ENCODE measurements around the gene PLEK2. TPM values are rescaled to one million over a fixed set of nuclear protein-coding genes. Genes with fewer than 3 reads are reported as not detected.

Gene PLEK2
- total RNA-seq, 1 experiment from 2014 or later = 2.2 TPM

DNA sequence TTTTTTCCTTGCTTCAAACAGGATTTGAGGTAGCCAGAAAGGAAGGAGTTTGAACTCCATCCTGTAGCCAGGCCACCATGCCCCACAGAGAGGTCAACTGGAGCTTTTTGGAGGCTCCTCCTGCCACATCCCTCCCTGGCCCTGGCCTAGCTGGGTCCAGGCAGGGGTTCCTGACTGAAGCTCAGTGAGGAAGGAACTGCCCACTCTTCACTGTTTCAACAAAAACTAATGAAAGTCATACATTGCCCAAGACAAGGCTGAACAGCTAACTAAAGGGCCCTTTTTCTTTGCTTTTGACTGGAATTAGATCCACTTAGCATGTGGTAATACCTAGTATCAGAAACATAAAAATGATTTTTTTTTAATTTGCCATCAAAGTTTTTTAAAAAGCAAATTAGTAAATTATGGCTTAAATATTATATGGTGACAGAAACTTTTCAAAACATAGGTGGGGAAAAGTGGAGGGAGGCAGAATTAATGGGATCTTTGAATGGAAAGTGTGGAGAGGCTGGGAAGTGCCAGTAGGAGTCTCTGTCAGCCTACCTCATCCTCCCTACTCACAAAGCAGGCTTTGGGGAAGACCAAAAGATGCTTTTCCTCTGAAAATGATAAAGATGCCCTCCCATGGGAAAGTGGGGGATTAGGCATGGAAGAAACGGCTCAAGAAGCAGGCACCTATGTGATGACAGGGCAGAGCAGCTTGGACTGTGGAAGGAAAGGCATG is 22.0 kb downstream of the PLEK2 start:
- no peaks in the 10 kb centered on the region for H3K9me3 ChIP-seq
- peaks cover 2% of the 10 kb centered on the region; the same call in 1 of the 2 replicates for H3K36me3 ChIP-seq
- H3K27me3 ChIP-seq = no peaks in the 10 kb centered on the region
- no peak overlapping the region for H3K4me3 ChIP-seq
- DNase-seq = no peak

- no peak for DNase-seq
- no peaks in the 10 kb centered on the region for H3K9me3 ChIP-seq
- peaks cover 2% of the 10 kb centered on the region; the same call in 1 of the 2 replicates for H3K36me3 ChIP-seq
- H3K27me3 ChIP-seq = no peaks in the 10 kb centered on the region
- H3K4me3 ChIP-seq = no peak overlapping the region
These were observed 22.7 kb downstream of the PLEK2 start for GRCh38 chr14:67389275-67389674.

DNA sequence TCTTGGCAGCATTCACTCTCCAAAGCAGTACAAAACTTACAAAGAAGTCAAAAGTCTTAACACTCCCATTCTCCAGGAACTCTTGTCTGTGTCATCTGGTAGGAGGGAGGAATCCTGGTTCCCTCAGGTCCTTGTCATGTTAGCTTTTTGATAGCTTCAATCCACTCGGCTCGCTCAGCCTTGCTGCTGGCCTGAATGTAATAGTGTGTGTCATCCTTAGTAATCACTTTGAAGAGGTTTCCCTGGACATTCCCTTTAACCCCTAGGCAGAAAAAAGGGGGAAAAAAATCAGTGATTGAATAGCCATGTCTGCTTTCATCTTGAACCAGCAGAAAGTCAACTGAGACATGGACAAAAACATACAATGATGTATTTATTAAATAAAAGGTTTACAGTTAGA is 24.8 kb downstream of the PLEK2 start:
- no peak overlapping the region for H3K4me3 ChIP-seq
- no peaks in the 10 kb centered on the region for H3K27me3 ChIP-seq
- H3K36me3 ChIP-seq = peaks cover 22% of the 10 kb centered on the region
- DNase-seq = no peak
- no peaks in the 10 kb centered on the region for H3K9me3 ChIP-seq

GRCh38 chr14:67385618-67386017 is 26.3 kb downstream of the PLEK2 start:
- Histone ChIP-seq H3K9me3 (no peaks in the 10 kb centered on the region), H3K4me3 (no peak overlapping the region), H3K36me3 (peaks cover 36% of the 10 kb centered on the region), H3K27me3 (no peaks in the 10 kb centered on the region)
- no peak for DNase-seq

DNA sequence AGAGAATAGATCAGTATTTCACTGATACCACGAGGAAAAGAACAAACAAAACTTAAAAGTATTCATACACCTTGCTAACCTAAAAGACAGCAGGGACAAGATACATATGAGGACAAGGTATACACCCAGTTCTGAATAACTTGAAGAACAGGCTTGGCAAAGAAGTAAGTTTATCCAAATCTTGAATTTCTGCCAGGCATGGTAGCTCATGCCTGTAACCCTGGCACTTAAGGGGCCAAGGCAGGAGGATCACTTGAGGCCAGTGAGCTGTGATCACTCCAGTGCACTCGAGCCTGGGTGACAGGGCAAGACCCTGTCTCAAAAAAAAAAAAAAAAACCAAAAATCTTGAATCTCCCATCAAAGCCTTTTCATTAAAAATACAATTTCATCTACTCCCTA is 26.8 kb downstream of the PLEK2 start:
- no peak for DNase-seq
- Histone ChIP-seq H3K9me3 (no peaks in the 10 kb centered on the region), H3K4me3 (no peak overlapping the region), H3K27me3 (no peaks in the 10 kb centered on the region), H3K36me3 (peaks cover 40% of the 10 kb centered on the region)

GRCh38 chr14:67377916-67378315 is 34.0 kb downstream of the PLEK2 start:
- Histone ChIP-seq H3K36me3 (peaks cover 61% of the 10 kb centered on the region), H3K9me3 (no peaks in the 10 kb centered on the region), H3K27me3 (no peaks in the 10 kb centered on the region), H3K4me3 (no peak overlapping the region)
- DNase-seq = no peak

DNA sequence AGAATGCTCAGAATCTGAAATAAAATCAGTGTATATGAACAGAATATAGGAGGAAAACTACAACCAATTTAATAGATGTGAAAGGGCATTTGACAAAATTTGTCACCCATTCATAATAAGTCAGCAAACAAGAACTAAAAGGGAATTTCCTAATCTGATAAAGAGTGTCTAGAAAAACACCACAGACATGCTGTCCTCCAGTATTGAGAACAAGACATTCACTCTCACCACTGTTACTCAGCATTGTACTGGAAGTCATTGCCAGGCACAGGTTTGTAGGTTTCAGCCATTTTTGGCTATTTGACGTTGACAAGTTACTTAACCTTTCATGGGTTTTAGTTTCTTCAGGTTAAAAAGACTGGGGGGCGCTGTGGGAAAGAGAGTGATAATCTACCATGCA is 38.6 kb downstream of the PLEK2 start:
- Histone ChIP-seq H3K27me3 (no peaks in the 10 kb centered on the region), H3K36me3 (peaks cover 49% of the 10 kb centered on the region)
- DNase-seq = no peak

GRCh38 chr14:67372833-67373232 is 39.1 kb downstream of the PLEK2 start:
- Histone ChIP-seq H3K27me3 (no peaks in the 10 kb centered on the region), H3K9me3 (no peaks in the 10 kb centered on the region), H3K4me3 (no peak overlapping the region), H3K36me3 (peaks cover 52% of the 10 kb centered on the region)
- no peak for DNase-seq

More for the DNA sequence above, 38.6 kb downstream of the PLEK2 start:
- Histone ChIP-seq H3K9me3 (no peaks in the 10 kb centered on the region), H3K4me3 (no peak overlapping the region)

GRCh38 chr14:67371247-67372148 is 40.5 kb downstream of the PLEK2 start:
- Histone ChIP-seq H3K27me3 (no peaks in the 10 kb centered on the region), H3K36me3 (peaks cover 56% of the 10 kb centered on the region), H3K4me3 (no peak overlapping the region), H3K9me3 (no peaks in the 10 kb centered on the region)
- DNase-seq = no peak

DNA sequence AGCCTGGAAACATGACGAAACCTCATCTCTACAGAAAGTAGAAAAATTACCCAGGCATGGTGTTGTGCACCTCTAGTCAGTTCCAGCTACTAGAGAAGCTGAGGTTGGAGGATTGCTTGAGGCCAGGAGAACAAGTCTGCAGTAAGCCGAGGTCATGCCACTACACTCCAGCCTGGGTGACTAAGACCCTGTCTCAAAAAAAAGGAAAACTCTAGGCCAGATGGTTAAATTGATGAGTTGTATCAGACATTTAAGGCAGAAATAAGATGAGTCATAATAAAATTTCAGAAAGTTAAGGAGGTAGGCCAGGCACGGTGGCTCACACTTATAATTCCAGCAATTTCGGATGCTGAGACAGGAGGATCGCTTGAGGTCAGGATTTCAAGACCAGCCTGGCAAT is 41.1 kb downstream of the PLEK2 start:
- peak; percentile 7 for DNase-seq
- no peak overlapping the region for H3K4me3 ChIP-seq
- no peaks in the 10 kb centered on the region for H3K9me3 ChIP-seq
- no peaks in the 10 kb centered on the region for H3K27me3 ChIP-seq
- peaks cover 57% of the 10 kb centered on the region for H3K36me3 ChIP-seq

GRCh38 chr14:67365476-67365875 is 46.5 kb downstream of the PLEK2 start:
- Histone ChIP-seq H3K36me3 (peaks cover 72% of the 10 kb centered on the region), H3K27me3 (no peaks in the 10 kb centered on the region), H3K9me3 (no peaks in the 10 kb centered on the region), H3K4me3 (no peak overlapping the region)
- DNase-seq = no peak

DNA sequence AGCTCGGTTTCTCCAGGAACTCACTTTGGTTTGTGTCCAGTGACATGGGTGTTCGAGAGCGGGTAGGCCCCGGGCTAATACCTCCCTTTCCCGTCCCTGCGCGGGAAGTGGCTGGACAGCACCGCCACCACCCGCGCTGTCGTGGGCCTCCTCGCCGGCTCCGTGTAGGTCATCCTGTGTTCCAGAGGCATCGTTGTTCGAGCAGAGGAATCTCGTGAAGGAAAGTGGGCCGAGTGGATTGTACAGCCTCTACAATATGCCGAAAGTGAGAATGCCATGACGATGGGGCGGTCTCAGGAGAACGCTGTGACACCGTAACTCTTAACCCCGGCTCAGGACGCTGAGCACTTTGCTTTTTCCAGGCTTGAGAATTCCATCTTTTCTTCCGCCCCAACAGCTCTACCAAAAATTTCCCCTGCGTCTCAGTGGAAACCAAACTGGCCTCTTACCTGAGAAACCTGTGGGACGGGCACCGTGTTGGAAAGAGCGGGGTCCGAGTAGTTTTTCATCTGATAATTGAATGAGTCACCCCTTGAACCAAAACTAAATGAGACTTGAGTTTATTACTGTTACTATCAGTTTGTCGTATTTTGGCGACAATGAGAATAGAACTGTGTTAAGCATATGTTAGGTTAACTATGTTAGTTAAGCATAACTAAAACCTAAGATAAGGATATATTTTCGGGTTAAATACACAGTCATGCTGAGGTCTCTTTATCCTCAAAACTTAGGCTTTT is 51.3 kb downstream of the PLEK2 start:
- Histone ChIP-seq H3K27me3 (no peaks in the 10 kb centered on the region), H3K9me3 (no peaks in the 10 kb centered on the region), H3K36me3 (peaks cover 36% of the 10 kb centered on the region)

DNA sequence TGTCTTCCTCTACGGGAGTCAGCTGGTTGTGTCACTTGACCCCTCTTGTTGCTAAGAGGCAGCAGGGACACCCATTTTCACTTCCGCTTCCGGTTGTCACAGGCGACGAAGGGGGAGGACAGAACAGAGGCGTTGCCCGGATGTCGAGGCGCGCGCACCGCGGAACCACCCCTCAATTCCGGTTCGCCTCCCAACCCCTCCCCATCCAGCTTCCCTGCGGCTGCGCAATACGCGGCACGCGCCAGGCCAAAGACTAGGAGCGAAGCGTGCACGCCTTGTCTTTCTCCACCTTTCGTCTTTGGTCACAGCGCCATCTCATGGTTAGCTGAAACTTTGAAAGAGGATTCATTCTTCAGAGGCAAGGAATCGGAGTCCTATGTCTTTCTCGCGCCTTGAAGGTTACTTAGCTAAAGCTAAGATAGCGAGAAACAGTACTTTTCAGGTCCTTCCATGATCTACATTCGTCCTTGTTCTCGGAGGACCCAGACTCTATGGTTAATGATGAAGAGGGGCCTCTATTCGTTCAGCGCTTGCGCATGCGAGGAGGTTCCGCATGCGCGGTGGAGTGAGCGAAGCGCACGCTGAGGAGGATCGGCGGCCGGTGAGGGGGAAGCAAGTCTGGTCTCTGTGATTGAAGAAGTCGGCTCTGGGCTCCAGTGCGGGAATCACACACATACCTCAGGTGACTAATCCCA is 52.0 kb downstream of the PLEK2 start, which contains the start of the genes ATP6V1D and EIF2S1:
TSS of gene ATP6V1D (minus strand) at position 30 of the 695 bp plus-strand sequence. CDS start 106 bp downstream, outside the sequence.
TSS of gene EIF2S1 (plus strand) at position 554 of the 695 bp plus-strand sequence. CDS start 4,440 bp downstream, outside the sequence.
- peak within 1 kb of the TSS; percentile 78 for H3K4me3 ChIP-seq
- H3K36me3 ChIP-seq = peaks cover 29% of the 10 kb centered on the region
- peak; percentile 96 for DNase-seq
- H3K9me3 ChIP-seq = no peaks in the 10 kb centered on the region
- H3K27me3 ChIP-seq = no peaks in the 10 kb centered on the region

More for the DNA sequence above, 51.3 kb downstream of the PLEK2 start:
- DNase-seq = no peak
- H3K4me3 ChIP-seq = peak overlapping the region; percentile 78

- H3K36me3 ChIP-seq = peaks cover 23% of the 10 kb centered on the region
- peak; percentile 44 for DNase-seq
- H3K27me3 ChIP-seq = no peaks in the 10 kb centered on the region
- H3K9me3 ChIP-seq = no peaks in the 10 kb centered on the region
- H3K4me3 ChIP-seq = peak overlapping the region; percentile 78
These were observed 52.8 kb downstream of the PLEK2 start for GRCh38 chr14:67358924-67359774.

GRCh38 chr14:67357969-67358354 is 54.0 kb downstream of the PLEK2 start:
- Histone ChIP-seq H3K36me3 (peaks cover 13% of the 10 kb centered on the region), H3K9me3 (no peaks in the 10 kb centered on the region), H3K27me3 (no peaks in the 10 kb centered on the region), H3K4me3 (peak overlapping the region; percentile 78)
- no peak for DNase-seq
